NCI-H187 (cell line): Measurements from ENCODE around the gene PKNOX1.
"Not testable (repeated sequence)": the region's sequence is repeated elsewhere in the genome, so short reads cannot be mapped to it uniquely, and the experiment has no call there.

Experiments used
- DNase-seq, 2 experiments: peaks; one replicate each; lab custom pipeline; 2025; lab: John Stamatoyannopoulos, UW

PKNOX1 gene, protein sequence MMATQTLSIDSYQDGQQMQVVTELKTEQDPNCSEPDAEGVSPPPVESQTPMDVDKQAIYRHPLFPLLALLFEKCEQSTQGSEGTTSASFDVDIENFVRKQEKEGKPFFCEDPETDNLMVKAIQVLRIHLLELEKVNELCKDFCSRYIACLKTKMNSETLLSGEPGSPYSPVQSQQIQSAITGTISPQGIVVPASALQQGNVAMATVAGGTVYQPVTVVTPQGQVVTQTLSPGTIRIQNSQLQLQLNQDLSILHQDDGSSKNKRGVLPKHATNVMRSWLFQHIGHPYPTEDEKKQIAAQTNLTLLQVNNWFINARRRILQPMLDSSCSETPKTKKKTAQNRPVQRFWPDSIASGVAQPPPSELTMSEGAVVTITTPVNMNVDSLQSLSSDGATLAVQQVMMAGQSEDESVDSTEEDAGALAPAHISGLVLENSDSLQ

DNA sequence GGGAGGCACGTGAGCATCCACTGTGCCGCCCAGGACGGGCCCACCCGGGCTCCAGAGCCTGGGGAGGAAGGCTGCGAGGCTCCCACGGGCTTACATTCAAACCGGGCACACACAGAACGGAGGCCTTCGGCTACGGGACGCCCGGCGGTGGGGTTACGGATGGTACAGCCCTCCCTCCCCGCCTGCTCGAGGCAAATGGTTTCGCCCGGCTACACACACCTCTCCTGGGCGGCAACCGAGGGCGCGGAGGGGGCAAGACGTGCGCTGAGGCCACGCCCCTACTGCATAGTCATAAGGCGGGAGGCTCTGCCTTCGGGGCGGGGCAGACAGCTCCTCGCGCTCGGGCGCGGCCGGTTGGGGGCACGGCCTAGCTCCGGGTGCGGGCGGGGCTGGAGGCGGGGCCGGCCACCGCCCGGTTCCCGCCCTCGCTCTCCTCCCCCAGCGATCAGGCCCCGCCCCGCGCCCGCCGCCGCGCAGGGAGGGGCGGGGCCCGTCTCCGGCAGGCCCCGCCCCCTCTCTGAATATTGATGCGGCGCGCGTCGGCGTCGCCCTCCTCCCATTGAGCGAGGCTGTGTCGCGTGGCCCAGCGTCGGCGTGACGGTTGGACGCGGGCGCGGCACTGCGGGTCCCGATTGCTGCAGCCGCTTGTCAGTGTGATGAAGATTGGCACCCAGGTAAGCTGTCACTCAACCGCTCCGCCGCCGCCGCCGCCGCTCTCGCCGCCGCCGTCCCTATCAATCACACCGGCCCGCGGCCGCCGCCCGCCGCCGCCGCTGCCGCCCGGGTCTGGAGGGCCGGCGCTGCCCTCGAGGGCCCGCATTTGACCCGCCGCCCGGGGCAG is at the start of gene PKNOX1:
PKNOX1 (plus strand) TSS at position 572 of the 841 bp plus-strand sequence. CDS start 29,820 bp downstream, outside the sequence.
- DNase-seq = peak; percentile 96 to 100

DNA sequence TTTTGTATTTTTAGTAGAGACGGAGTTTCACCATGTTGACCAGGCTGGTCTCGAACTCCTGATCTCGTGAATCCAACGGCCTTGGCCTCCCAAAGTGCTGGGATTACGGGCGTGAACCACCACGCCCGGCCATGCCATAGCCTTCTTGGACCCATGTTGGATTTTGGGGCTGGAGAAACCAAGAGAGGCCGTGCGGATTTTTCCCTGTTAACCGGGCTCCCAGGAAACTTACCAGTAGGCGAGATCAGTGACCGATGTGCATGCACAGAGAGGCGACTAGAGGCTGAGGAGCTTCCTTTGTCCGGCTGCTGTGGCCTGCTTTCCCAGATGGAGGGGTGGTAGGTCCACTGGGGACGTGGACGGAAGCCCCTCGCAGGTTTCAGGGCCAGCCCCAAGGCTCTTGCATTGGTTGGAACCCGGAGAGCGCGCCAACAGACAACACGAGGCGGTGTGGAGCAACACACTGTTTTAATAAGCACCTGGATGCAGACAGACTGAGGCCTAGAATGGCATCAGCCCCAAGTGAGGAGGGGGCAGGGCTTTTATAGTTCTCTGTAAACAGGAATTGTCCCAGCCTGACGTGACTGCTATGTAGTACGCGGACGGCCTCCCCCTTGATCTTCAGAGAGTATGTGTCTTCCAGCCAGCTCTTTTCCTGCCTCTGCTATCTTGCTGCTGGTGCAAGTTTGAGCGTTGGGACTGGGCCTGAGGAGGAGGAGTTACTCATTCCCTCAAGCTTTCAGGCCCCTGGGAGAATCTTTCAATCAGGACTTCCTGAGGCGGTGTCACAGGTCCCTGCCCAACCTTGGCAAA is 49.0 kb upstream of the PKNOX1 start, which contains the start of gene ERVH48-1:
ERVH48-1 (minus strand) TSS at position 517 of the 813 bp plus-strand sequence. CDS start 6,624 bp downstream, outside the sequence.
- DNase-seq = no peak

DNA sequence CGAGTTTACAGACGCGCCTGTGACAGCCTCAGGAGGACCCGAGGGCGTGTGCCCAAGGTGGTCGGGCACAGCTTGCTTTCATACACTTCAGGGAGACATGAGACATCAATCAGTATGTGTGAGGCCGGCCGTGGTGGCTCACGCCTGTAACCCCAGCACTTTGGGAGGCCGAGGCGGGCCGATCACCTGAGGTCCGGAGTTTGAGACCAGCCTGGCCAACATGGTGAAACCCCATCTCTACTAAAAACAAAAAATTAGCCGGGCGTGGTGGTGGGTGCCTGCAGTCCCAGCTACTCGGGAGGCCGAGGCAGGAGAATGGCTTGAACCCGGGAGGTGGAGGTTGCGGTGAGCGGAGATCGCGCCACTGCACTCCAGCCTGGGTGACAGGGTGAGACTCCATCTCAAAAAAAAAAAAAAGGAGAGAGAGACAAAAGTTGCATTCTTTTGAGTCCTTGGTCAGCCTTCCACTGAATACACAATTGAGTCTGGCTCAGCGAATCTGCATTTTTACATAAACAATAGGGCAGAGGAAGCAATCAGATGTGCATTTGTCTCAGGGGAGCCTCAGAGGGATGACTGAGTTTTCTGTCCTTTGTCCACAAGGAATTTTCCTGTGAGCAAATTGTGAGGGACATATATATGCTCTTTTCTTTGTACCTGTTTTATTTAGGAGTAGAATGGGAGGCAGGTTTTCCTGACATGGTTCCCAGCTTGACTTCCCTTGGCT is 46.7 kb upstream of the PKNOX1 start:
- not testable (repeated sequence) for DNase-seq

DNA sequence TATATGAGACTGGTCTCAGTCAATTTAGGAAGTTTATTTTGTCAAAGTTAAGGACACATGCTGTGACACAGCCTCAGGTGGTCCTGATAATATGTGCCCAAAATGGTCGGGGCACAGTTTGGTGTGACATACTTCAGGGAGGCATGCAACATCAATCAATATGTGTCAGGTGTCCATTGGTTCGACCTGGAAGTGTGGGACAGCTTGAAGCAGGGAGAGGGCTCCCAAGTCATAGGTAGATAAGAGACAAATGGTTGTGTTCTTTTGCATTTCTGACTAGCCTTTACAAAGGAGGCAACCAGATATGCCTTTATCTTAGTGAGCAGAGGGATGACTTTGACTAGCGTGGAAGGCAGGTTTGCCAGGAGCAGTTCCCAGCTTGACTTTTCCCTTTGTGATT is 44.4 kb upstream of the PKNOX1 start:
- DNase-seq = no peak

DNA sequence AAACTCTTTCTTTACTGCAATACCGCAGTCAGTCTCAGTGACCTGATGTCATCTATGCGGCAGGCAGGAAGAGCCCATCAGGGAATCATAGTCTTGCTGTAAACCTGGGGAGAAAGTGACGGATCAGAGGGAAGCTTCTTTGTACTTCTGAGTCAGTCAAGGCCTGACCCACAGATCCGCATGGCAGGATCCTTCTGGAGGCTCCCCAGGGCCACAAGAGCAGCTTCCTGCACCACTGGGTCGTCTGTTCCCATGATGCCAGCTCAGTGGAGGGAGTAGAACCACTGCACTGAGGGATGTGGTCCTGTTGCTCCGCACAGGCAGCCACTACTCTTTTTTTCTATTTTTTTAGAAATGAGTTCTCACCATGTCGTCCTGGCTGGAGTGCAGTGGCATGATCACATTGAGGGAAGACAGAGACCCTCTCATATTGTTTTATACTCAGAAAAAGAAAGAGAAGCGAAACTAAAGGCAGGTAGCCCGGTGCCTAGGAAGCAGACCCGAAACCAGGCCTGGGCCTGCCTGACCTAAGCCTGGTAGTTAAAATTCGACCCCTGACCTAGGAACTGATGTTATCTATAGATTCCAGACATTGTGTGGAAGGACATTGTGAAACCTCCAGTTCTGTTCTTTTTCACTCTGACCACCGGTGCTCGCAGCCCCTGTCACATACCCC is 42.7 kb upstream of the PKNOX1 start:
- DNase-seq = no peak

DNA sequence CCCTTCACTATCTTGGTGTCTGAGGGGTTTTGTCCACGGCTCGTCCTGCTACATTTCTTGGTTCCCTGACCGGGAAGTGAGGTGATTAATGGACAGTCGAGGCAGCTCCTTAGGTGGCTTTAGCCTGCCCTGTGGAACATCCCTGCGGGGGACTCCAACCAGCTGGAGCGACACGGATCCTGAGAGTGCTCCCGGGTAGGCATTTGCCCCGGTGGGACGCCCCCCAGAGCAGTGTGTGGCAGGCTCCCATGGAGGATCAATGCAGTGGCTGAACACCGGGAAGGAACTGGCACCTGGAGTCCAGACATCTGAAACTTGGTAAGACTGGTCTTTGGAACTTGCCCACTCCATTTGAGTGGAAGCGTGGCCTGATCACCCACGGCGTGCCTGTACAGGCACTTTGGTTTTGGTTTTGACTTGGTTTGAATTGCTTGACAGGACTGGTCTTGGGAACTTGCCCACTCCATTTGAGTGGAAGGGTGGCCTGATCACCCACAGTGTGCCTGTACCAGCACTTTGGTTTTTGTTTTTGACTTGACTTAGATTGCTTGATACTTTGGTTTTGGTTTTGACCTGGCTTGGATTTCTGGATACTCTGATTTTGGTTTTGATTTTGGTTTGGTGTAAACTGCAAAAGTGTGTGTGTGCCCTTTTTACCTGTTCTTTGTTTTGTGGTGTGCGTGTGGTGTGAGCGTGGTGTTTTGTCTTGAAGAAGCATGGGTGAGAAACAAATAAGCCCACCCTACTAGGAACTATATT is 41.8 kb upstream of the PKNOX1 start:
- DNase-seq = not testable (repeated sequence)

DNA sequence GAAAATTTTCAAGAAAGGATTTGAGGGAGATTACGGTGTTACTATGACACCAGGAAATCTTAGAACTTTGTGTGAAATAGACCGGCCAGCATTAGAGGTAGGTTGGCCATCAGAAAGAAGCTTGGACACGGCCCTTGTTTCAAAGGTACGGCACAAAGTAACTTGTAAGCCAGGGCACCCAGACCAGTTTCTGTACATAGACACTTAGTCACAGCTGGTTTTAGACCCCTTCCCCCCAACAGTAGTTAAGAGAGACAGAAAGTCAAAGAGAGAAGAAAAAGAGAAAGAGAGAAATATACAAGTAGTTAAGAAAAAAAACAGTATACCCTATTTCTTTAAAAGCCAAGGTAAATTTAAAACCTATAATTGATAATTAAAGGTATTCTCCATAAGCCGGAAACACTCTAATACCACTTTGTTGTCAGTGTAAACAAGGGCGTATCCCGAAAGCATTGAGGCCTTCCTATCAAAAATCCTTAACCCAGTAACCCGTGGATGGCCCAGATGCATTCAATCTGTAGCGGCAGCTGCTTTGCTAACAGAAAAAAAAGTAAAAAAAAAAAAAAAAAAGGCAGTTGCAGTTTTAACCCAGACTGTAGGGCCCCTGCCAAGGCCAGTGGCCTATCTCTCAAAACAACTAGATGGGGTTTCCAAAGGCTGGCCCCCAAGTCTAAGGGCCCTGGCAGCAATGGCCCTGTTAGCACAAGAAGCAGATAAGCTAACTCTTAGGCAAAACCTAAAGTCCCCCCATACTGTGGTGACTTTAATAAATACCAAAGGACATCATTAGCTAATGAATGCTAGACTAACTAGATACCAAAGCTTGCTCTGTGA is 41.0 kb upstream of the PKNOX1 start:
- DNase-seq = not testable (repeated sequence)

DNA sequence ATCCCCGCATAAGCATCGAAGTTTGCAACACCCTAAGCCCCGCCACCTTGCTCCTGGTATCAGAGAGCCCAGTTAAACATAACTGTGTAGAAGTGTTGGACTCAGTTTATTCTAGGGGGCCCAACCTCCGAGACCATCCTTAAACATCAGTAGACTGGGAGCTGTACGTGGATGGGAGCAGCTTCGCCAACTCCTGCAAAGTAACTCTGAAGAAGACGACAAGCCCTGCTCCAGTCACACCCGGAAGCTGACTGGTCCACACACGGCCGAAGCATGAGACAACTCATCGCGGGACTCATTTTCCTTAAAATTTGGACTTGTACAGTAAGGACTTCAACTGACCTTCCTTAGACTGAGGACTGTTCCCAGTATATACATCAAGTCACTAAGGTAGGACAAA is 40.4 kb upstream of the PKNOX1 start:
- DNase-seq = not testable (repeated sequence)

DNA sequence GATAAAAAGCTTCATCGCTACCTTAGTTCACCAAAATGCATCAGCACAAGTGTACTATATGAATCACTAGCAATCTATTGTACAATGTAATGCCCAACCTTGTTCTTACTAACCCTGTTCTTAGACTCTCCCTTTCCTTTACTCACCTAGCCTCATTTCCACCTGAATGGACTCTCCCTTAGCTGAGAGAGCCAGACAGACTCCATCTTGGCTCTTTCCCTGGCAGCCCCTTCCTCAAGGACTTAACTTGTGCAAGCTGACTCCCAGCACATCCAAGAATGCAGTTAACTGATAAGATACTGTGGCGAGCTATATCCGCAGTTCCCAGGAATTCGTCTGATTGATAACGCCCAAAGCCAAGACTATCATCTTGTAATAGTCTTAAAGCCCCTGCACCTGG is 38.0 kb upstream of the PKNOX1 start:
- DNase-seq = not testable (repeated sequence)

DNA sequence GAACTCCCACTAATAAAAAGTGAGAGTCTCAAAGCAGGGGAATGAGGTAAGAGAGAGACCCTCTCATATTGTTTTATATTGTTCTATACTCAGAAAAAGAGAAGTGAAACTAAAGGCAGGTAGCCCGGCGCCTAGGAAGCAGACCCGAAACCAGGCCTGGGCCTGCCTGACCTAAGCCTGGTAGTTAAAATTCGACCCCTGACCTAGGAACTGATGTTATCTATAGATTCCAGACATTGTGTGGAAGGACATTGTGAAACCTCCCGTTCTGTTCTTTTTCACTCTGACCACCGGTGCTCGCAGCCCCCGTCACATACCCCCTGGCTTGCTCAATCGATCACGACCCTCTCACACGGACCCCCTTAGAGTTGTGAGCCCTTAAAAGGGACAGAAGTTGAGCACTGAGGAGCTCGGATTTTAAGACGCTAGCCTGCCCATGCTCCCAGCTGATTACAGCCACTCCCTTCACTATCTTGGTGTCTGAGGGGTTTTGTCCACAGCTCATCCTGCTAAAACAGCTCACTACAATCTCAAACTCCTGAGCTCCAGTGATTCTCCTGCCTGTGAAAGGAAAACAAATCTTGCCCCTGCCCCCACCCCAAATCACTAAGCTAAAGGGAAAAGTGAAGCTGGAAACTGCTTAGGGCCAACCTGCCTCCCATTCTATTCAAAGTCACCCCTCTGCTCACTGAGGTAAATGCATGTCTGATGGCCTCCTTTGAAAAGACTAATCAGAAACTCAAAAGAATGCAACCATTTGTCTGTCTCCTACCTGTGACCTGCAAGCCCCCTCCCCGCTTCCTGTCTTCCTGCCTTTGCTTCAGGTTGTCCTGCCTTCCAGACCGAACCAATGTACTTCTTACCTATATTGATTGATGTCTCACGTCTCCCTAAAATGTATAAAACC is 37.1 kb upstream of the PKNOX1 start:
- DNase-seq = not testable (repeated sequence)

DNA sequence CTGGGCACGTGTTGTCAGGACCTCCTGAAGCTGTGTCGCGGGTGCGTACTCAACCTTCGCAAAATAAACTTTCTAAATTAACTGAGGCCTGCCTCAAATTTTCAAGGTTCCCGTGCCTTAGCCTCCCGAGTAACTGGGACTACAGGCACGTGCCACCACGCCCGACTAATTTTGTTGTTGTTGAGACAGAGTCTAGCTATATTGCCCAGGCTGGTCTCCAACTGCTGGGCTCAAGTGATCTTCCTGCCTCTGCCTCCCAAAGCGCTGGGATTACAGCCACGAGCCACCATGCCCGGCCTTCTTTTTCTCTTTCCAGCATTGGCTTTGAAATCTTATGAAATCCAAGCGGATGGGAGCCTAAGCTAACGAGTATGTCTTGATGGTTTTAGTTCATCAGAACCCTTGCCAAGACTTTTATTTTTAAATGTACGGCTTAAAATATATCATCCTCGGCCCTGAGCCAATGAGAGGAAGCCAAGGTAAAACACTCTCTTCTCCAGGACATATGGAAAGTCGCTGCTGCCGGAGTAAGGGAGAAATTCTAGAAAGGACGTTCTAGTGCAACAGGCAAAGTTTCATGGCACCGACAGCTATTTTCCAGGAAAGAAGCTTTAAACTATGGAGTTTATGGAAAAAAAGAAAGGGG is 36.3 kb upstream of the PKNOX1 start:
- no peak for DNase-seq

DNA sequence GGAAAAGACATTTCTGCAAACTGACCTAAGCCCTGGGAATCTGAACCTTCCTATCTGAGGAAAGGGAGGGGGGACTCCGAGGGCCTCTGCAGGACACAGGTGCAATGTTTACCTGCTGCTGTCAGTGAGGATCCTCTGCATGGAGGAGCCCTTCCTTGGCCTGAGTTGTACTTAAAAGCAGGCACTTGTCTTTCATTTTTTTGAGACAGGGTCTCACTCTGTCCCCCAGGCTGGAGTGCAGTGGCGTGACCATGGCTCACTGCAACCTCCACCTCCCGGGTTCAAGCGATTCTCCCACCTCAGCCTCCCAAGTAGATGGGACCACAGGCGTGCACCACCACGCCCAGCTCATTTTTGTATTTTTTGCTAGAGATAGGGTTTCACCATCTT is 35.8 kb upstream of the PKNOX1 start:
- not testable (repeated sequence) for DNase-seq

DNA sequence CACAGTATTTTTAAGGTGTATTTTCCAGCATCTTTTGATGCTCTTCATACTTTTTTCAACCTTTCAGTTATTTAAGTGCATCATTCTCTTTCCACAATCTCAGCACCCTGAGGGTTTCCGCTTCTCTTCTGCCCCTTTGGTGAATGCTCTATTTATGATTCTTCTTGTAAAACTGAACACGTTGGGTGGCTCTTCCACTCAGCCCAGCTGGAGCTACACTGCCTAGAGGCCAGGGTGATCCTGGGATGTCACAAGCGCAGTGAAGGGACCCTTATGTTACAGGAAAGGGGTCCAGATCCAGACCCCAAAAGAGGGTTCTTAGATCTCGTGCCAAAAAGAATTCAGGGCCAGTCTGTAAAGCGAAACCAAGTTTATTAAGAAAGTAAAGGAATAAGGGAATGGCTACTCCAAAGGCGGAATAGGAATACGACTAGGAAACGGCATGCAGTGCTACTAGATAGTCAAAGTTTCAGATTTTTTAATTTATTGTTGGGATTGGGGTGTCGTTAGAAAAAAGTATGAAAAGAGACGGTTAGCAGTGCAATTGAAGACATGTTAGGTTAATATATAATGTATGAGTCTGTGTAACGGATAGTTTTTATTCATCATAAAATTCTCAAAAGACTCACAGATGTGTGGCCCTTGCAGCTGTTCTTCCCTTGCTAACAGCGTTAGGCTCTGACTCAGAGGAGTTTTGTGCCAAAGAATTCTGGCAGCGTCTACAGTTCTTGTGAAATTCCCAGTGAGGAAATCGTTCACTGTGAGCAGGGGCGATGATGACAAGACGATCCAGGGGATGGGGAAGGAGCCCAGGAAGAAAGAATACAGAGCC is 34.6 kb upstream of the PKNOX1 start:
- no peak for DNase-seq

DNA sequence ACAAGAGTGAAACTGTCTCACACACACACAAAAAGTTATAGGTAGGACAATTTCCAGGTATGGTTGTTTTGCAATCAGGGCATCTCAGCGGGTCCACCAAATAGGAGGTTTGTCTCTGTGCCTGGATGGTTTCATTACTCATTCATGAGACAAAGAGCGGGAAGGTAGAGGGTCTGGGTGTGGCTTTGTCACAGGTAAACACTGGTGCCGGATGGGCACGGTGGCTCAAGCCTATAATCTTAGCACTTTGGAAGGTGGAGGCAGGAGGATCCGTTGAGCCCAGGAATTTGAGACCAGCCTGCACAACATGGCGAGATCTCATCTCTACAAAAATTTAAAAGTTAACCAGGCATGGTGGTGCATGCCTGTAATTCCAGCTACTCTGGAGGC is 32.7 kb upstream of the PKNOX1 start:
- no peak for DNase-seq

DNA sequence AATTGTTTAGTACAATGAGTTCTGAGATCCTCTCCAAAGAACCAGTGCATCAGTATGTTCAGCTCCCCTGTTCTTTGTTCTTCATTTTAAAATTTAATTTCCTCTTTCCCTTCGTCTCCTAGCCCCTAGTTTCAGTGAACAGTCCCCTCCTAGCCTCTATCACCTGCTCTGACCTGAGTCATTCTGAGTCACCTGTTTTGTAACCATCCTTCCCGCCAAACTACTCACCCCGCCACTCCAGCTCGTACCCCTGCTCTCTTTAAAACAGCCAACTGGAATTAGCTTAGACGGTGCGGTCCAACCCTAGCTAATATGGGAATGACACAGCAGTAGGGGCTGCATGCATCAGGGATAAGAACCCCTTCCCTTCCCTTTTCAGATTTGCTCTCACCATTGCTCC is 32.1 kb upstream of the PKNOX1 start:
- DNase-seq = no peak

DNA sequence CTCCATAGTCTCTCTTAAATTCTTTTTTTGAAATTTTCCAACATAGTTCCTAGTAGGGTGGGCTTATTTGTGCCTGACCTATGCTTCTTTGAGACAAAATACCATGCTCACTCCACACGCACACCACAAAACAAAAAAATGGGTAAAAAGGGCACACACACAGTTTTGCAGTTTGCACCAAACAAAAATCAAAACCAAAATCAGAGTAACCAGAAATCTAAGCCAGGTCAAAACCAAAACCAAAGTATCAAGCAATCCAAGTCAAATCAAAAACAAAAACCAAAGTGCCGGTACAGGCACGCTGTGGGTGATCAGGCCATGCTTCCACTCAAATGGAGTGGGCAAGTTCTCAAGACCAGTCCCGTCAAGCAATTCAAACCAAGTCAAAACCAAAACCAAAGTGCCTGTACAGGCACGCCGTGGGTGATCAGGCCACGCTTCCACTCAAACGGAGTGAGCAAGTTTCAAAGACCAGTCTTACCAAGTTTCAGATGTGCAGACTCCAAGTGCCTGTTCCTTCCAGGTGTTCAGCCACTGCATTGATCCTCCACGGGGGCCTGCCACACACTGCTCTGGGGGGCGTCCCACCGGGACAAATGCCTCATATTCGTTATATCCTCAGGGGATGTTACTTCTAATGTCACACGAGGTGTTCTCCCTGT is 25.1 kb upstream of the PKNOX1 start:
- DNase-seq = not testable (repeated sequence)
